ENCODE results near the gene LACTBL1. TPM values are rescaled to one million over a fixed set of nuclear protein-coding genes. Genes with fewer than 3 reads are reported as not detected.

Gene LACTBL1
- total and polyA plus RNA-seq, 2 donors (not counting 1 experiment from before 2014, with no cell fraction given): not detected

DNA sequence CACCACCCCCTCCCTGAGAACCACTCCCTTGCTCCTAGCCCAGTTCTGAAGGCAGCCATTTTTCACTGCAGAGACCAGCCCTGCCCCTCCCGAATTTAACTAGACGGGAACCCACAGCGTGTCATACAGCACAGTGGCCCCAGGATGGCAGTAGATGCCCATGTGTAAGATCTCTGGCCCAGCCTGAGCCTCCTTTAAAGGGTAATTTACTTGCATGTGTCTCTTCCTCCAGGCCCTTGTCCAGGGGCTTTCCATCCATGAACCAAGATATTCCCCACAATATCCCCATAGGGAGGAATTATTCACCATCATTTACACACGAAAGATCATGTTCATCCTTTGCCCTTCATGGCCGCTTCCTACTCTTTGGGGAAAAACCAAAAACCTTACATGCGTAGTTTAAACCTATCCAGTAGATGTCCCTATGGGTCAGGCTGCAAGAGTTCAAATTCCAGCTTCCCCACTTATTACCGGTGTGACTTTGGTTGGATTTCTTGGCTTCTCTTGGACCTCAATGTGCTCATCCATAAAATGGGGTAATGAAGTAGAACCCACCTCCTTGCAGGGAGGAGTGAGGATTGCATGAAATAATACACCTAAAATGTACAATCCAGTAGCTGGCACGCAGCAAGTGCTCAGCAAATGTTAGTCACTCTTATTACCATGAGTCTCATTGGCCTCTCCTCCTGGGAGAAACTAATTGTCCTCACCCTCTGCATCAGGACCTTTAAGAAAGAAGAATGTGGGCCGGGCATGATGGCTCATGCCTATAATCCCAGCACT, 4.0 kb upstream of the LACTBL1 start:
- no peak overlapping the region for H3K27ac ChIP-seq (ENCODE audit: insufficient read depth, low read length)
- peak; percentile 79 to 84 for DNase-seq (ENCODE audit: low read depth in 2 of 2)
- H3K9me3 ChIP-seq (ENCODE audit: control insufficient read depth, insufficient read depth, low read depth, low read length): no peaks in the 10 kb centered on the region
- H3K4me3 ChIP-seq (replicated peaks in 1 of 4; ENCODE audit: control extremely low read depth in 1 of 4, insufficient read depth in 1 of 4, low read depth in 3 of 4, low read length in 4 of 4): no peak overlapping the region
- H4K20me1 ChIP-seq (ENCODE audit: control insufficient read depth, extremely low read depth, insufficient read depth, low read length): no peaks in the 10 kb centered on the region
- no peaks in the 10 kb centered on the region for H3K79me2 ChIP-seq (ENCODE audit: control insufficient read depth, insufficient read depth, low read length)
- no peaks in the 10 kb centered on the region for H3K36me3 ChIP-seq (ENCODE audit: control insufficient read depth, insufficient read depth, low read length)
- H3K27me3 ChIP-seq (ENCODE audit: control insufficient read depth, insufficient read depth, low read length): peaks cover 9% of the 10 kb centered on the region
- H3K4me1 ChIP-seq (ENCODE audit: control insufficient read depth, extremely low read depth, insufficient read depth, low read length): no peaks in the 10 kb centered on the region
- peak overlapping the region; percentile 37 for H2AFZ ChIP-seq (ENCODE audit: low read length)
- H3K4me2 ChIP-seq (ENCODE audit: extremely low read depth, insufficient read depth, low read length): no peak overlapping the region
- no peak overlapping the region for H3K9ac ChIP-seq (ENCODE audit: insufficient read depth, low read length)
- TF ChIP-seq EZH2 (IDR thresholded peaks at IDR 0.05; ENCODE audit: low read length, missing control alignments): no peak
- TF ChIP-seq, protein P1, sequence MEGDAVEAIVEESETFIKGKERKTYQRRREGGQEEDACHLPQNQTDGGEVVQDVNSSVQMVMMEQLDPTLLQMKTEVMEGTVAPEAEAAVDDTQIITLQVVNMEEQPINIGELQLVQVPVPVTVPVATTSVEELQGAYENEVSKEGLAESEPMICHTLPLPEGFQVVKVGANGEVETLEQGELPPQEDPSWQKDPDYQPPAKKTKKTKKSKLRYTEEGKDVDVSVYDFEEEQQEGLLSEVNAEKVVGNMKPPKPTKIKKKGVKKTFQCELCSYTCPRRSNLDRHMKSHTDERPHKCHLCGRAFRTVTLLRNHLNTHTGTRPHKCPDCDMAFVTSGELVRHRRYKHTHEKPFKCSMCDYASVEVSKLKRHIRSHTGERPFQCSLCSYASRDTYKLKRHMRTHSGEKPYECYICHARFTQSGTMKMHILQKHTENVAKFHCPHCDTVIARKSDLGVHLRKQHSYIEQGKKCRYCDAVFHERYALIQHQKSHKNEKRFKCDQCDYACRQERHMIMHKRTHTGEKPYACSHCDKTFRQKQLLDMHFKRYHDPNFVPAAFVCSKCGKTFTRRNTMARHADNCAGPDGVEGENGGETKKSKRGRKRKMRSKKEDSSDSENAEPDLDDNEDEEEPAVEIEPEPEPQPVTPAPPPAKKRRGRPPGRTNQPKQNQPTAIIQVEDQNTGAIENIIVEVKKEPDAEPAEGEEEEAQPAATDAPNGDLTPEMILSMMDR (conservative IDR thresholded peaks at IDR 0.05 in 1 of 2, IDR thresholded peaks at IDR 0.05 in 1 of 2; ENCODE audit: low read depth in 1 of 2, low read length in 2 of 2): peak; percentile 77 to 87

DNA sequence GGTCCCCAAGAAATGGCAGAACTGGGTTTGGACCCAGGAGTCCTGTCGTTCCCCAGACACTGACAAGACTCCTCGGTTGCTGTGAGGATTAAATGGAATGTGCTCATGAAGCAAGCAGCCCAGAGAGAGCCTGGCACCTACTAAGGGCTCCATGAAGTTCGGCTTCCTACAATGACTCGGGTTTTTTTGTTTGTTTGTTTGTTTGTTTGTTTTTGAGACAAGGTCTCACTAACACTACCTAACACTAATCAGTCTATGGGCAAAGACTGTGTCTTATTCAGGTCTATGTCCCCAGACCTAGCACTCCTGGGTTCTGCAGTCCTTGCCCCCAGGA, 3.4 kb upstream of the LACTBL1 start:
- no peak overlapping the region for H3K9ac ChIP-seq (ENCODE audit: insufficient read depth, low read length)
- peak overlapping the region; percentile 37 for H2AFZ ChIP-seq (ENCODE audit: low read length)
- no peak for DNase-seq (ENCODE audit: low read depth in 2 of 2)
- H3K4me2 ChIP-seq (ENCODE audit: extremely low read depth, insufficient read depth, low read length): no peak overlapping the region
- no peaks in the 10 kb centered on the region for H3K4me1 ChIP-seq (ENCODE audit: control insufficient read depth, extremely low read depth, insufficient read depth, low read length)
- TF ChIP-seq EZH2 (IDR thresholded peaks at IDR 0.05; ENCODE audit: low read length, missing control alignments): no peak
- TF ChIP-seq, protein P1 (conservative IDR thresholded peaks at IDR 0.05 in 1 of 2, IDR thresholded peaks at IDR 0.05 in 1 of 2; ENCODE audit: low read depth in 1 of 2, low read length in 2 of 2): no peak
- no peak overlapping the region for H3K4me3 ChIP-seq (replicated peaks in 1 of 4; ENCODE audit: control extremely low read depth in 1 of 4, insufficient read depth in 1 of 4, low read depth in 3 of 4, low read length in 4 of 4)
- H3K9me3 ChIP-seq (ENCODE audit: control insufficient read depth, insufficient read depth, low read depth, low read length): no peaks in the 10 kb centered on the region
- no peaks in the 10 kb centered on the region for H3K79me2 ChIP-seq (ENCODE audit: control insufficient read depth, insufficient read depth, low read length)
- peaks cover 12% of the 10 kb centered on the region for H3K27me3 ChIP-seq (ENCODE audit: control insufficient read depth, insufficient read depth, low read length)
- no peaks in the 10 kb centered on the region for H3K36me3 ChIP-seq (ENCODE audit: control insufficient read depth, insufficient read depth, low read length)
- H4K20me1 ChIP-seq (ENCODE audit: control insufficient read depth, extremely low read depth, insufficient read depth, low read length): no peaks in the 10 kb centered on the region
- H3K27ac ChIP-seq (ENCODE audit: insufficient read depth, low read length): no peak overlapping the region

DNA sequence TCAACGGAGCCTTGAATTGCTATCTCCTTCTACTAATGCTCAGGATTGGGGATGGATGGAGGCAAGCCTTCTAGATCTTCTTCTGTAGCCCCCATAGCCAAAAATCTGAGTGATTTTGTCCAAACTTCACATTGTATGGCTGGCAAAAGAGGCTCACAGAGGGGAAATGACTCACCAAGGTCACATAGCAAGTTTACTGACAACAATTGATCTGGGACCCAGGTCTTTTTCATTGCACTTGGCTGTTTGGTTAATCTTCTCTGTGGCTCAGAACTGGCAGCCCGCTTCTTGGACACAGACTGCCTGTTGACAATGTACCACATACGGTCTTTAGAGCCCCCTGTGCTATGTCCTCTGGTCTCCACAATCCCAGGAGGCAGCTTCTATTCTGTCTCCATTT, 3.0 kb upstream of the LACTBL1 start:
- Histone ChIP-seq H4K20me1 (ENCODE audit: control insufficient read depth, extremely low read depth, insufficient read depth, low read length) (no peaks in the 10 kb centered on the region), H3K4me1 (ENCODE audit: control insufficient read depth, extremely low read depth, insufficient read depth, low read length) (no peaks in the 10 kb centered on the region), H3K27ac (ENCODE audit: insufficient read depth, low read length) (no peak overlapping the region), H3K27me3 (ENCODE audit: control insufficient read depth, insufficient read depth, low read length) (peaks cover 12% of the 10 kb centered on the region), H3K4me2 (ENCODE audit: extremely low read depth, insufficient read depth, low read length) (no peak overlapping the region), H3K4me3 (replicated peaks in 1 of 4; ENCODE audit: control extremely low read depth in 1 of 4, insufficient read depth in 1 of 4, low read depth in 3 of 4, low read length in 4 of 4) (no peak overlapping the region), H3K9me3 (ENCODE audit: control insufficient read depth, insufficient read depth, low read depth, low read length) (no peaks in the 10 kb centered on the region), H2AFZ (ENCODE audit: low read length) (no peak overlapping the region), H3K79me2 (ENCODE audit: control insufficient read depth, insufficient read depth, low read length) (no peaks in the 10 kb centered on the region), H3K9ac (ENCODE audit: insufficient read depth, low read length) (no peak overlapping the region), H3K36me3 (ENCODE audit: control insufficient read depth, insufficient read depth, low read length) (no peaks in the 10 kb centered on the region)
- peak in 1 of 2 donors; percentile 24 for DNase-seq (ENCODE audit: low read depth in 2 of 2)
- TF ChIP-seq, protein P1 (conservative IDR thresholded peaks at IDR 0.05 in 1 of 2, IDR thresholded peaks at IDR 0.05 in 1 of 2; ENCODE audit: low read depth in 1 of 2, low read length in 2 of 2): no peak
- TF ChIP-seq EZH2 (IDR thresholded peaks at IDR 0.05; ENCODE audit: low read length, missing control alignments): no peak
